ENCODE results near the gene GCNA. TPM values are rescaled to one million over a fixed set of nuclear protein-coding genes. Genes with fewer than 3 reads are reported as not detected.
"Not testable (repeated sequence)": the region's sequence is repeated elsewhere in the genome, so short reads cannot be mapped to it uniquely, and the experiment has no call there.

Gene GCNA
- polyA plus RNA-seq, 1 experiment: 1.2 TPM

DNA sequence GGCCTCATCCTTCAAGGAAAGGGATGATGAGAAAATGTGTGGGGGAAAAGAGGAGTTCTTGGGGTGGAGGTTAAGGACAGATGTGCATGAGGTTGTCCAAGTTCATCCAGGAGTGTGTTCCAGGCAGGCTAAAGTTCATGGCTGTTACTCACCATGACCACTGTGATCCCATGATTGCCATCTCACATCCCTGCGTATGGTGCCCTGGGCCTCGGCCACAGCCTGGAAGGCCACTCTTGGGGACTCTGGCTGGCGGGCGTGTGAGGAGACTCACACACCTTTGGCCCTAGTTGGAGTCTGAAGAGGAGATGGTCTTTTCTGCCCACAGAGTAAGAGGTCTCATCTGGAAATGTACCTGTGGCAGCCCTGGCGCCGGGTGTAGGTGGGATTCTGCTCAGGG lies 81.7 kb downstream of the GCNA start:
- no peak for DNase-seq (ENCODE audit: low read depth, low spot score)
- Histone ChIP-seq H3K9me3 (ENCODE audit: control insufficient read depth, insufficient read depth, low read length) (no peaks in the 10 kb centered on the region), H3K27me3 (ENCODE audit: control insufficient read depth, insufficient read depth, low read length) (peaks cover 3% of the 10 kb centered on the region), H3K27ac (ENCODE audit: low read depth, low read length) (no peak overlapping the region), H3K4me3 (ENCODE audit: low read depth, low read length) (no peak overlapping the region)
- TF ChIP-seq, protein P1, sequence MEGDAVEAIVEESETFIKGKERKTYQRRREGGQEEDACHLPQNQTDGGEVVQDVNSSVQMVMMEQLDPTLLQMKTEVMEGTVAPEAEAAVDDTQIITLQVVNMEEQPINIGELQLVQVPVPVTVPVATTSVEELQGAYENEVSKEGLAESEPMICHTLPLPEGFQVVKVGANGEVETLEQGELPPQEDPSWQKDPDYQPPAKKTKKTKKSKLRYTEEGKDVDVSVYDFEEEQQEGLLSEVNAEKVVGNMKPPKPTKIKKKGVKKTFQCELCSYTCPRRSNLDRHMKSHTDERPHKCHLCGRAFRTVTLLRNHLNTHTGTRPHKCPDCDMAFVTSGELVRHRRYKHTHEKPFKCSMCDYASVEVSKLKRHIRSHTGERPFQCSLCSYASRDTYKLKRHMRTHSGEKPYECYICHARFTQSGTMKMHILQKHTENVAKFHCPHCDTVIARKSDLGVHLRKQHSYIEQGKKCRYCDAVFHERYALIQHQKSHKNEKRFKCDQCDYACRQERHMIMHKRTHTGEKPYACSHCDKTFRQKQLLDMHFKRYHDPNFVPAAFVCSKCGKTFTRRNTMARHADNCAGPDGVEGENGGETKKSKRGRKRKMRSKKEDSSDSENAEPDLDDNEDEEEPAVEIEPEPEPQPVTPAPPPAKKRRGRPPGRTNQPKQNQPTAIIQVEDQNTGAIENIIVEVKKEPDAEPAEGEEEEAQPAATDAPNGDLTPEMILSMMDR (IDR thresholded peaks at IDR 0.05; ENCODE audit: low read depth, low read length): no peak
- ChIA-PET POLR2A (no interaction called here), CTCF (no interaction called here)

- no peak for DNase-seq (ENCODE audit: low read depth, low spot score)
- Histone ChIP-seq H3K27me3 (ENCODE audit: control insufficient read depth, insufficient read depth, low read length) (peaks cover 3% of the 10 kb centered on the region), H3K9me3 (ENCODE audit: control insufficient read depth, insufficient read depth, low read length) (no peaks in the 10 kb centered on the region), H3K4me3 (ENCODE audit: low read depth, low read length) (no peak overlapping the region), H3K27ac (ENCODE audit: low read depth, low read length) (no peak overlapping the region)
- TF ChIP-seq, protein P1 (IDR thresholded peaks at IDR 0.05; ENCODE audit: low read depth, low read length): no peak
- ChIA-PET CTCF (no interaction called here), POLR2A (no interaction called here)
Observed at GRCh38 chrX:71660562-71661416, 82.6 kb downstream of the GCNA start.

DNA sequence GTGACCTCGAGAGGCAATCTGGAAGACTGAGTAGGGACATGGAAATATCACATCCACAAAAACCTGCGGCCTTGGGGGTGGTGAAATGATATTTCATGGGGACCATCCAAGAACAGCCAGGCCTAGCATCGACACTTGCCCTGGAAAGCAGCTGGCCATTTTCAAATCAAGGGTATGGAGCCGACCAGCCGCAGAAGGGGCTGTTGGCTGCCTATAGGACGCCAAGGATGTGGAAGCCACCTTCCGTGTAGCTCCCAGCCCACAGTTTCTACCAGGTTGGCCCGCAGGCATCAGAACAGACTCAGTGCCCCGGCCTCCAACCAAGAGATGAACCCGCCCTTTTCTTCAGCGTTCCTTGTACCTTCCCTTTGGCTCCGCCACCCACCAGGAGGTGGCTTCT lies 83.7 kb downstream of the GCNA start:
- no peak overlapping the region for H3K4me3 ChIP-seq (ENCODE audit: low read depth, low read length)
- POLR2A ChIA-PET: no interaction called here
- H3K9me3 ChIP-seq (ENCODE audit: control insufficient read depth, insufficient read depth, low read length): no peaks in the 10 kb centered on the region; the same call in 1 of the 2 replicates
- no peak for DNase-seq (ENCODE audit: low read depth, low spot score)
- H3K27ac ChIP-seq (ENCODE audit: low read depth, low read length): no peak overlapping the region
- peaks cover 3% of the 10 kb centered on the region for H3K27me3 ChIP-seq (ENCODE audit: control insufficient read depth, insufficient read depth, low read length)
- TF ChIP-seq, protein P1 (IDR thresholded peaks at IDR 0.05; ENCODE audit: low read depth, low read length): no peak
- CTCF ChIA-PET: no interaction called here

DNA sequence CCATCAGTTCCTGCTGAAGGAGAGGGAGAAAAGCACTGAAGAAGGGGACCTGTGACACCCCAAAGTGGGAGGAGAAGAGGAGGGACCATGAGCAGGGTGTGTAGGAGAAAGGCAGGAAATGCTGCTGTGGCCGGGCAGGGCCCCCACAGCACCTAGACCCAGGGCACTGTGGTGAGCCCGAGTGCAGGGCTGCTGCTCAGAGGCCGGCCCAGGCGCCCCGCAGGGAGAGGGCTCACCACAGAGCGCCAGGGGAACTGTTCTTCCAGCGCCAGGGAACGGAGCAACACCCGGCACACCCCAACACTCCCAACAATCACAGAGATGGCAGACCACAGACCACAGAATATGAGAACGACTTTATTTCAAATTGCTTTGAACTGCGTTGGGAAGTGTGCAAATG lies 84.4 kb downstream of the GCNA start:
- H3K27me3 ChIP-seq (ENCODE audit: control insufficient read depth, insufficient read depth, low read length); H3K9me3 ChIP-seq (ENCODE audit: control insufficient read depth, insufficient read depth, low read length); POLR2A ChIA-PET; CTCF ChIA-PET; H3K4me3 ChIP-seq (ENCODE audit: low read depth, low read length); H3K27ac ChIP-seq (ENCODE audit: low read depth, low read length); DNase-seq (ENCODE audit: low read depth, low spot score): not testable (repeated sequence)

Other genes starting within 250 kb of the GCNA start
- 16.7 and 21.5 TPM in 2 replicates for gene TAF1, start 212.1 kb upstream of the GCNA start, polyA plus RNA-seq (2011; rRNA removed)
- gene OGT, start 45.3 kb upstream of the GCNA start, polyA plus RNA-seq (2011; rRNA removed): 218 and 252 TPM in 2 replicates
- gene CXCR3, start 40.1 kb downstream of the GCNA start, polyA plus RNA-seq (2011; rRNA removed): not detected in 2 replicates
- gene CXorf49, start 139.8 kb downstream of the GCNA start, polyA plus RNA-seq (2011; rRNA removed): not detected in 2 replicates
- gene CXorf49B, start 184.9 kb downstream of the GCNA start, polyA plus RNA-seq (2011; rRNA removed): not detected in 2 replicates